NCI-H748 treated with DMSO at 0.1 percent for 48 hours (cell line): ENCODE results near the gene ZBTB7C.

Experiments used
- DNase-seq: peaks from one replicate; lab custom pipeline; 2025; lab: John Stamatoyannopoulos, UW

The ZBTB7C gene

GRCh38 chr18:48216639-48217257, 192.4 kb downstream of the ZBTB7C start:
- DNase-seq = peak; percentile 5

- DNase-seq = no peak
Observed at GRCh38 chr18:48215876-48216638, 193.1 kb downstream of the ZBTB7C start.

- DNase-seq = no peak
Observed at GRCh38 chr18:48213791-48214190, 195.4 kb downstream of the ZBTB7C start.

GRCh38 chr18:48208432-48209140, 200.6 kb downstream of the ZBTB7C start:
- DNase-seq = peak; percentile 21

- no peak for DNase-seq
Observed at GRCh38 chr18:48207733-48208132, 201.4 kb downstream of the ZBTB7C start.

- no peak for DNase-seq
Observed at GRCh38 chr18:48206887-48207286, 202.3 kb downstream of the ZBTB7C start.

- DNase-seq = no peak
Observed at GRCh38 chr18:48203961-48204666, 205.1 kb downstream of the ZBTB7C start.

- DNase-seq = no peak
Observed at GRCh38 chr18:48203288-48203945, 205.8 kb downstream of the ZBTB7C start.

GRCh38 chr18:48202350-48203260, 206.6 kb downstream of the ZBTB7C start:
- no peak for DNase-seq

GRCh38 chr18:48202006-48202348, 207.2 kb downstream of the ZBTB7C start:
- no peak for DNase-seq

- no peak for DNase-seq
Observed at GRCh38 chr18:48201337-48202005, 207.7 kb downstream of the ZBTB7C start.

GRCh38 chr18:48200631-48201336, 208.4 kb downstream of the ZBTB7C start:
- DNase-seq = no peak

- no peak for DNase-seq
Observed at GRCh38 chr18:48199399-48199798, 209.8 kb downstream of the ZBTB7C start.

GRCh38 chr18:48197819-48198218, 211.4 kb downstream of the ZBTB7C start:
- DNase-seq = no peak

- no peak for DNase-seq
Observed at GRCh38 chr18:48195787-48196186, 213.4 kb downstream of the ZBTB7C start.

GRCh38 chr18:48194591-48195181, 214.5 kb downstream of the ZBTB7C start:
- DNase-seq = no peak

- no peak for DNase-seq
Observed at GRCh38 chr18:48193521-48194492, 215.4 kb downstream of the ZBTB7C start.

GRCh38 chr18:48192542-48192941, 216.6 kb downstream of the ZBTB7C start:
- DNase-seq = no peak
